Endothelial cell of hepatic sinusoid (primary cell): ENCODE data around the gene RIIAD1.
"Not testable (repeated sequence)": the region's sequence is repeated elsewhere in the genome, so short reads cannot be mapped to it uniquely, and the experiment has no call there.

ENCODE experiments used
- in situ Hi-C: cut with HindIII; loops from 2 replicates; pipeline ENCODE4 v1.10.0; 2017; ENCODE audit warnings: low sequenced_read_pairs

RIIAD1 gene, protein sequence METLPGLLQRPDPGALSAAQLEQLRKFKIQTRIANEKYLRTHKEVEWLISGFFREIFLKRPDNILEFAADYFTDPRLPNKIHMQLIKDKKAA

DNA sequence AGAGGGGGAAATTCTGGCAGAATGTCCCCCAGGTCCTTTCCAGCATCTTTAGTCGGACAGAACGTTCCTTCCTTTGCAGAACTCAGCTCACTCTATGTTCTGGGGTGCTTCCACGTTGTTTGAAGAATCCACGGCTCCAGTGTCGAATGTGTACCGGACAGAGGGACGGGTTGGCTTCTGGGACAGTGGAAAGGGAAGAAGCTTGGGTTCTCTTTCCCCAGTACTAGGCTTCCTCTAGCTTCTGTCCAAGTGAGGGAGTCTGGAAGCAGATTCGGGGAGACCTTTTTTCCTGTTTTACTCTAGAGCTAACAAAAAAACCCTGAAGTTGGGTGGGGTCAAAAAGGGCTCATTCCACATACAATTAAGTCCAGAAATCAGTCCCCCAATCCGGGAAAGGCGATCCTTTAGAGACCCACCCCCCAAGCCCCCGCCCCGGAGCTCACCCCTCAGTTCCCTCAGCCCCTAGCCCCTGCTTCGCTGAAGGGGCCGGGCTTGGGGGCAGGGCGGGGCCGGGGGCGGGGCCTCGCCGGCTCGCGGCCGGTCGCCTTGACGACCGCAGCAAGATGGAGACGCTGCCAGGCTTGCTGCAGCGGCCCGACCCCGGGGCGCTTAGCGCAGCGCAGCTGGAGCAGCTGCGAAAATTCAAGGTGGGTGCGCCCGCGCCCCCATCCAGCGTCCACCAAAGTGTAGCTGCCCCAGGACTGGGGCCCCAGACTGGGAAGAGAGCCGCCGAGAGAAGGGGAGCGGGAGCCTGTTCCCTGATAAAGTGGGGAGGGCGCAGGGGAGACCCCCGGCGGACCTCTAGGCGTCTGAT, at the start of gene RIIAD1:
TSS of gene RIIAD1 (plus strand) at position 549 of the 814 bp plus-strand sequence. CDS start at position 564, 15 bp downstream.
- in situ Hi-C loops = loop anchor here (5.0 kb wide), 1 partner anchor 139 kb away; no protein-coding TSS in a partner anchor

DNA sequence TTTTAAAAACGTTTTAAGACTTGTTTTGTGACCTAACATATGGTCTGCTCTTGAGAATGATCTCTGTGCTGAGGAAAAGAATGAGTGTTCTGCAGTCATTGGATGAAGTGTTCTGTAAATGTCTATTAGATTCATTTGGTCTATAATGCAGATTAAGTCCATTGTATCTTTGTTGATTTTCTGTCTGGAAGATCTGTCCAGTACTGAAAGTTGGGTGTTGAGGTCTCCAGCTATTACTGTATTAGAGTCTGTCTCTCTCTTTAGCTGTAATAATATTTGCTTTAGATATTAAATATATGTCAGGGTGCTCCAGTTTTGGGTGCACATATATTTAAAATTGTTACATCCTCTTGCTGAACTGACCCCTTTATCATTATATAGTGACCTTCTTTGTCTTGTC, 47.9 kb upstream of the RIIAD1 start:
- in situ Hi-C loops = no loop called here

DNA sequence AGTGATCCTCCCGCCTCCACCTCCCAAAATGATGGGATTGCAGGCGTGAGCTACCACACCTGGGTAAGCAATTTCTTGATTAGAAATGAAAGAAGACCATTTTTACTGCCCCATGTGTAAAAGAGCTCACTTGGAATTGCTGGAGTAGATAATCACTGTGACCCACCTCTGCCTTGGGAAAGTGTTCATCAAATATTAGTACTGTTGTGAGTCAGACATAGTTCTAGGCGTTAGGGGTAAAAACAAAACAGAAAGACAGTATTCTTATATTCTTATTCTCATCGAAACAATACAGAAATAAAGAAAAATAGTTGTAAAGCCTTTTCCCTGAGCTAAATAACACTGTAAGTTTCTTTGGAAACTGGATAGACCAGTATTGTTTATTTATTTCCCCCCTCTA, 40.9 kb upstream of the RIIAD1 start:
- in situ Hi-C loops = no loop called here

DNA sequence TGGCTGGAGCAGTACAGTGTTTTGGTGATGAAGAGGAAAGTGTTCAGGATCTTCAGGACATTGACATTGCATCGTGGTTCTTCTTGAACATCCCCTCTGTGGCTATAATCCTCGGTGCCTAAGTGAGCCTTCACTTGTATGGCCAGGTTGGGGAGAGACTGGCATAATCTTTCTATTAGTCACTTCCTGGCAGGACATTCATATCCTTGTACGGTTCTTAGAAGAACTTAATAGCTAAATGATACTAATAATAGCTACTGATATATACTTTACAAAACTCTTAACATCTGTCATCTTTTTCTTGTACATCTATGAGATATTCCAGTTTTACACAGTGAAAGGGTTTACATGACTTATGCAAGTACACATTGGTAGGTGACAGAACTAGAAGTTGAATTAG, 40.5 kb upstream of the RIIAD1 start:
- in situ Hi-C loops = no loop called here

DNA sequence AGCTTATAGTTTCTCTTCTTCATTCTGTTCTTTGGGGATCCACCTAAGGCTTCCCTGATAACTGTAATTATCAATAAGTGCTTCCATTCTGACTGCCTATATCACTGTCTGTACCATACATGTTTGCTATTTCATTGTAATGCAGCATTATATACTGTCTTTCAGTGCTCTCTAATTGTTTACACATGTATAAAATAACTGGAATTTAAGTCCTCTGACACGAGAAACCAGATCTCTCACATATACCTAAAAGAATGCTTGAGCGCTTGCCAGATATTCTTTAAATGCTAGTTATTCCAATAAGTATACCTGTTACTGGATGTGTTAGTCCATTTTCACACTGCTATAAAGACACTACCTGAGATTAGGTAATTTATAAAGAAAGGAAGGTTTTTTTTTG, 39.4 kb upstream of the RIIAD1 start:
- in situ Hi-C loops = no loop called here

DNA sequence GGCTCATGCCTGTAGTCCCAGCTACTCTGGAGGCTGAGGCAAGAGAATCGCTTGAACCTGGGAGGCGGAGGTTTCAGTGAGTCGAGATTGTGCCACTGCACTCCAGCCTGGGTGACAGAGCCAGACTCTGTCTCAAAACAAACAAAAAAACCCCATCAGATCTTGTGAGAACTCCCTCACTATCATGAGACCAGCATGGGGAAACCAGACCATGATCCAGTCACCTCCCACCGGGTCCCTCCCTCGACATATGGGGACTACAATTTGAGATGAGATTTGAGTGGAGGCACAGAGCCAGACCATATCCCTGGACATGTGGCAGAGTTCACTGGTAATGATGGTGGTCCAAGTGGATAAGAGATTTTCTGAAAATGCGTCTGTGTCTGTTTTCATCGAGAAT, 38.4 kb upstream of the RIIAD1 start:
- in situ Hi-C loops = not testable (repeated sequence)

DNA sequence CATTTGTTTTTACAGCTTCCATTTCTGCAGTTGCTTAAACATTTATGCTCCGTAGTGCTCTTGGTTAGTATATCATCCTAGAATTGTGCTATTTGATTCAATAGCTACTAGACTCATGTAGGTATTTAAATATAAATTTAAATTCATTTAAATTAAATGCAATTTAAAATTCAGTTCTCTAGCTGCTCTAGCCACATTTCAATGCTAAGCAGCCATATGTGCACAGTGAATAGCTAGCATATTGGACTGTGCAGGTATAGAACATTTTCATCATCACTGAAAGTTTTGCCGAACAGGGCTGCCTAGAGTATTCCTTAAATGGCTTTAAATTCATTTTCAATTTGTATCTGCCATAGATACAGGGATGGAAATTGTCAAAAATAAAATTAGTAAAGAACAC, 37.2 kb upstream of the RIIAD1 start:
- in situ Hi-C loops = no loop called here

DNA sequence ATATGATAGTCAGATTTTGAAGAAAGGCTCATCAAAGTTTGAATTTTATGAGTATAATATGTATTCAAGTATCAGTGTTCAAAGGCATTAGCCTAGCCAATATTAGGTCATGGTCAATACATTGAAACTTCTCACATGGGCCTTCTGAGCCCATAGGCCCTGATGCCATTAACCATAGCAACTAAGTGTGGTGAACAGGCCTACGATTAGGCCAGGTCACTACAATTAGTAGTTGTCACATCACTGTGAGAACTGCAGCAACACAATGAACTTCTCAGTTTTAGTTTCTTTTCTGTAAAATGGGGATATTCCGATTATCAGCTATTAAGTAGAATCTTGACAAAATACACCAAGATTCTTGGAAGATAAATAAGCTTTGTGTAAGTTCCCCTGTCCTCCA, 34.8 kb upstream of the RIIAD1 start:
- in situ Hi-C loops = no loop called here

DNA sequence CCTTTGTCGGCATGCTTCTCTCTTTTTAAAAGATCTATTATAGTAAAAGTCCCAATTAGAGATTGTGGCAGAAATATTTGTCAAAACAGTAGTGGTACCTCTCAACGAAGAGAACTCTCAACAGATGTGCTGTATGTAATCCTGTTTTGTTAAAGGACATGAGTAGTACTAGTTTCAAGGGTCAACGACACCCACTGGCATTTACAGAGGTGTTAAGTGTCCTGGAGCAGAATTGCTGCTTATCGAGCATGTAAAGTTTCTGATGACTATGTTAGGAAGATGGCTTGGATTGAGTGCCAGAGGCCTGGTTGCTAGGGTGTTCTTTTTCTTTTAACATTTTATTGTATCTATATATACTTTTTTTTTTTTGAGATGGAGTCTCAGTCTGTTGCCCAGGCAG, 31.8 kb upstream of the RIIAD1 start:
- in situ Hi-C loops = no loop called here

DNA sequence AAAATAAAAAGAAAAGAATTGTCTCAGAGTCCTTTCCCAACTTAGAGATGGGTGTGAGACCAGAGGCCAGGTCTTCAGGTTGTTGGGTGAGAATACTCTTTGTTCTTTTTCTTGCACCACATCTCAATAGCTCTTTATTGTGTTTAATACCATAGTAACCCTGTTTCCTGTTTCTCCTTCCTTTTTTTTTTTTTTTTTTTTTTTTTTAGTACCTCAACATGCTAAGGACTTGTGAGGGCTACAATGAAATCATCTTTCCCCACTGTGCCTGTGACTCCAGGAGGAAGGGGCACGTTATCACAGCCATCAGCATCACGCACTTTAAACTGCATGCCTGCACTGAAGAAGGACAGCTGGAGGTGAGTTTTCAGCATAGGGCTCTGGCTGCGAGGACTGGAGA, 29.1 kb upstream of the RIIAD1 start:
- in situ Hi-C loops = no loop called here

DNA sequence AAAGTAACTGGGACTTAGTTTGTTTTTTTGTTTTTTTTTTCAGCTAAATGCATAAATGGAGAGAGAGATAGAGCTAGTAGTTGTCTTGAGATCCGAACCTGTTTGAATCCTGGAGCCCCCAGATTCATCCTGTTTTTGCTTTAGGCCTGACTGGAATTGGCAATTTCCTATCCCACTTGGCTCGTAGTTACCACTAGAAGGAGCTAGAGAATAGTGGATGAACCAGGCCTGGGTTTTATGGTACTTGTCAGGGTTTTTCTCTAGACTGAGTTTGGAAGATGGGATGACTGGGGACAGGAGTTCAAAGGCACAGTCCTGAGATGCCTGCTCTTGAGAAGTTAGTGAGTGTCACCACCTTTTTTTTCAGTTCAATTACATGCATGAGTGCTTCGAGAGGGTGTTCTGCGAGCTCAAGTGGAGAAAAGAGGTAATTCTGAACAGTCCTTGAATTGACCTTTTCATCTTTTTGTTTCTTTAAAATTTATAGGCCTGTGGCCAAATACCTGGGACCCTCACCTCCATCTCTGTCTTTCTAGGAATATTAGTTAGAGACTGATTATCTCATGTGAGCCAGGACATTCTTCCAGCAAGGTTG, 28.2 kb upstream of the RIIAD1 start:
- in situ Hi-C loops = no loop called here

DNA sequence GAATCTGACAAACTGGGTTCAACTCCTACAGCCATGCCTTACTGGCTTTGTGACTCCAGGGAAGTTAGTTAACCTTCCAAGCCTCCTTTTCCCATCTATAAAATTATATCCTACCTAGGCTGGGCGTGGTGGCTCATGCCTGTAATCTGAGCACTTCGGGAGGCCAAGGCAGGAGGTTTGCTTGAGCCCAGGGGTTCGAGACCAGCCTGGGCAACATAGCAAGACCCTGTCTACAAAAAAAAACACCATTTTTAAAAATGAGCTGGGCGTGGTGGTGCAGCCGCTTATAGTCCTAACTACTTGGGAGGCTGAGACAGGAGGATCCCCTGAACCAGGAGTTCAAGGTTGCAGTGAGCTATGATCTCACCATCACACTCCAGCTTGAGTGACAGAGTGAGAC, 19.8 kb upstream of the RIIAD1 start:
- in situ Hi-C loops = no loop called here

DNA sequence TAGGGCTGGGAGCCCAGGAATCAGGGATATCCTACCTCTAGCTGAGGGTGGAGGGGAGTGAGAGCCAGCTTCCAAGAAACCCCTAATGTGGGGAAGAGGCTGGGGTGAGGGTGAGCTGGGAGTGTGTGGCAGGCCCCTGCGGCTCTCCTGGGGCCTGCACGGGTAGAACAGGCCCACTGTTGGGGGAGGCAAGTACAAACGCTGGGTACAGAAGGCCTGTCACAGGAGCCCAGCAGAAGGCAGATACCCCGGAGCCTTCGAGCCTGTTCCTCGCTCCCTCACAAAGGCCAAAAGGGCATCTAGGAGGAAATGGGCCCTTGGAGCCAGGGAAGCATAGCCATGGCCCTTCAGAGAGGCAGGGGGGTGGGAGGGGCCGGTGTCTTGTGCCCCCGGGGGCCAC, 18.4 kb upstream of the RIIAD1 start:
- in situ Hi-C loops = no loop called here

DNA sequence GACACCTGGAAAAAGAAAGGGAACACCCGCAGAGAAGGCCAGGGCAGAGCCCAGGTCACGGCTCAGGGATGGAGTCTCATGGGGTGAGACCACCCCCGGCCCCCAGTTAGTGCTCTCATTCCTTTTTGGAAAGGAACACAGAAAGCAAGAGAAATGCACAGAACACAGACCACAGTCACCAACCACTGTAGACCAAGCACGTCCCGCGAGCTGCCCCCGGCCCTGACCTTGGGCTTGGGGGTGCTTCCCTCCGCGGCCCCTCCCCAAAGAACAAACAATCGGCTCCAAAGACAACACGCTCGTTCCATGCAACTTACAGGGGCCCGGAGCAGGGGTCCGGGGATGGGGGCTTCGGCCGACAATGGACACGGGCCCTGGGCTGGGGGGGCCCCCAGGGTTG, 17.5 kb upstream of the RIIAD1 start:
- in situ Hi-C loops = no loop called here

DNA sequence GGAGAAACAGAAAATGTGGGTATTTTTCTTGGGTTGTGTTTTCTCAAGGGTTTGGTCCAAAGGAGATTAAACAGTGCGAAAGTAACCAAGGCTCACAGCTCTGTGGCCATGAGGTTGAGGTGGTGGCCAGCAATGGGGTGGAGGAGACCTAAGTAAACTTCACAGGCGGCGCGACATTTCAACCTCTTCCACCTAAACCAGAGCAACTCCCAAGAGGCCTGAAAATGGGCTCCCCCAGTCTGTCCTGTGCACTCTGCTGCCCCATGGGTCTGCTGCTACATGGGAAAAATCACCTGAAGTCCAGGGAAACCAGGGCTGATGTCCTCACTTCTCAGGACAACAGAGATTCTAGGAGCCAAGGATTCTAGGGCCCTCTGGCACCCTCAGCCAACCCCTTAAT, 17.1 kb upstream of the RIIAD1 start:
- in situ Hi-C loops = no loop called here

DNA sequence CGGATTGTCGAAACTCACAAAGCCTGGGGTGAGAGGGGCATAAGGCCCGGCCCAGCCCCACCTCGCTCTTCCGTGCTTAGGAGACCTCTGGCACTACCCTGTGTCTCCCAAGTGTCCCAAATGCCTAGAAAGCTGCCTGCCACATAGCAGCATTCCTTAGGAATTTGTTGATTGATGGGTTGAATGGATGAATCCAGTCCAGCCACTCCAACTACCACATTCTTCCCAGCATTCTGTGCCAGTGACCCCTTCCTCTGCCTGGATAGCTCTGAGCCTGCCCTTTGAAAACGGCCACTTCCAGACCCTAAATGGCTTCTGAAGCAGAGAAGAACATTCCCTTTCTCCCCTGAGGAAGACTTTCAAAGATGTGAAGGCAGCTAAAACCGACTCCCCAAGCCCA, 16.2 kb upstream of the RIIAD1 start:
- in situ Hi-C loops = no loop called here

DNA sequence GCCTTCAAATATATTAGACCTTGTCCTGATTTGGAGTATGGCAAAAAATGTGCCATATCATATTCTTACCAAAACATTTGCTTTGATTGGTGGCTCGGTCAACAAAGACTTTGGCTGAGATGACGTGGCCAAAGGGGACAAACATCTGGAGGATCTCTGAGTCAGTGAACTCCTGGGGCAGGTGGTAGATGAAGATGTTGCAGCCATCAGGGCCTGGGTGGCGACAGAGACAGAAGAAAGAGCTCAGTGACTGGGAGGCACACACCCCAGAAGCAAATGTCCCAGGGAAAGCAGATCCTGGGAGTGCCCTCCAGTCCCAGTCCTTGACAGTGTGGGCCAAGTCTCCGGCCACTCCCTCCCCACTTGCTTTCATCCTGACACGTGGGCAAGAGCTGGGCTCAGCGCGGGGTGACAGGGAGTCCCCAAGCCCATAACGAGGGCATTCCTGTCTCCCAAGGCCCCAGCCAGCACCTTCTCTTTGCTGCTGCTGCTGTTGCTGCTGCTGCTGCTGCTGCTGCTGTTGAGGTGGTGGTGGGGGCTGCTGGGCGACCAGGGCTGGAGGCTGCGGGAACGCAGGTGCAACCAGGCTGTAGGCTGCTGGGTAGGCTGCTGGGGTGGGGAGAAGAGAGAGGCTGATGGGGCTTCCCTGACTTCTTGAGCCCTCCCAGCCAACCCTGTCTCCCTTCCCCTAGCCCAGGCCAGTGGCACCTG, 15.4 kb upstream of the RIIAD1 start:
- in situ Hi-C loops = no loop called here

DNA sequence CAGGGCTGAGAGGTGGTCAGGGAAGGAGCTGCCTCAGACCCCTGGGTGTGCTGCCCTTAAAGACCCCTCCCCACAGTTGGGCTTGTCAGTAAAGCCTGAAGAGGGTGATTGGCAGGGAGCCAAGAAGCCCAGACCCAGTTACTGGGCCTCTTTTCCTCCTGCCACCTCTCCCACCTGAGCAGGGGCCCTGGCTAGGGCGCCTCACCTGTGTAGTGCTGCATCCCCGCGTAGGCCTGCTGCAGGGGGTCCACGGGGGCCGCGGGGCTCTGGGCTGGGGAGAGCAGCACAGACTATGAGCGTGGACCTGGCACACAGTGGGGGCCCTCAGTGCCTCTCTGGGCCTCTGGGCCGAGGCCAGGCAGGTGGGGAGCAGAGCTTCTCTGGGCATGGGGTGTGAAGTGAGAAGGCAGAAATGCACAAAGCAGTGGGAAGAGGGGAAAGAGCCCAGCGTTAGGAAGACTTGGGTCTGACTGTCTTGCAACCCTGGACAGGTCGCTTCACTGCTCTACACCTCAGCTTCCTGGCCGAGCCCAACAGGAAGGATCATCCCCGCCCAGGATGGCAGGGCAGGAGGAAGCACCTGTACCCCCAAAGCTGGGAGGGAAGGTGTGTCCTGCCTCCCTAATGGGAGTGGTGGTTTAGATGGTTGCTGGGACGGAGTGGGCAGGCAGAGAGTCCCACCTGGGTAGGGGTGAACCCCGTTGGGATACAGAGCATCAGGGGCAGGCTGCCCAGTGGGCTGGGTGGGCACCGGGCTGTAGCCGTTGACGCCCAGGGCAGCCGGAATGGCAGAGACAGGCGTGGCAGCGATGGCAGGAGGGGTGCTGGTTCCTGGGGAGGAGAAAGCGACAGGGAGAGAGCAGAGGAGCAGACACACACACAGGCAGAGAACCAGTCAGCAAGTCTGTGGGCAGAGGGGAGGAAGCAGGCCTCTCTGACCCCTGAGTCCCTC, 14.6 kb upstream of the RIIAD1 start:
- in situ Hi-C loops = no loop called here

DNA sequence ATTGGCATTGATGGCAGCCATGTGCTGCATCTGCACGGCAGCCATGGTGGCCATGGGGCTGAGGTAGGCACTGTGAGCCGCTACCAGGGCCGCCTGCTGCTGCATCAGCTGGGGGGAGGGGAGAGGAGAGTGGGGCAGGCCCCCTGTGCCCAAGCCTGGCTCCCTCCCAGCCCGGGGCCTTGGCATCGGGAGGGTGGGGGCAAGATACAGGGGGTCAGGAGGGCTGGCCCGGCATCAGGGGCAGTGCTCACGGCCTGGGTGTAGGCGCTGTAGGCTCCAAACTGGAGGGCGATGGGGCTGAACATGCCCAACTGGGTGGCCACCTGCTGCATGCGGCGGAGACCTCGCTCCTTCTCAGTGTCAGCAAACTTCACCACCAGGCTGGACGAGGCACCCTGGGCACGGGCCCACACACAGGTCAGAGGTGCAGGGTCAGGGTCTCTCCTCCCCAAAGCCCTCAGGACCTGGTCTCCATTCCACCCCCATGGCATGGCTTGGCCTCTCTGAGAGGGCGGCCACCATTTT, 13.7 kb upstream of the RIIAD1 start:
- in situ Hi-C loops = no loop called here

DNA sequence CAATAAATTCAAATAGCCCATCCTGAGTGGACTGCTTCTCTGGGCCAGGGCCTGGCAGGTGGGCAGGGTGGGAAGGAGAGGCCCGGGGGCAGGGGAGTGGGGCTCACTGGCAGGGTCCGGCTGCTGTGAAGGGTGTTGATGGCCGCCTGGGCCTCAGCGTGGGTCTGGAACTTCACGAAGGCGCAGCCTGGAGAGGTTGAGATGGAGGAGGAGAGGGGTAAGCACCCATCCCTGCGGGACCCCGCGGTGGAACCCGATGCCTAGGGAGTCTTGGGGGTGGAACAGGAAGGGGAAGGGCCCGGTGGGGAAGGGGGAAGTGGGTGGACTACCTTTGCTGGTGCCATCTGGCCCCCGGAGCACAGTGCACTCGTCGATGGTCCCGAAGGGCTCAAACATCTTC, 12.4 kb upstream of the RIIAD1 start:
- in situ Hi-C loops = no loop called here
